Endodermal cell (in vitro differentiated cells): ENCODE results near the gene CTNNA2. TPM values are rescaled to one million over a fixed set of nuclear protein-coding genes. Genes with fewer than 3 reads are reported as not detected.

Experiments used
- DNase-seq: peaks from one replicate; pipeline ENCODE4 v3.0.0-alpha.2; 2017
- H3K27ac ChIP-seq: 2 replicates; pipeline ENCODE4 v1.5.1; 2013; ENCODE audit warnings: mild to moderate bottlenecking, low read depth, low read length, moderate library complexity
- H3K27me3 ChIP-seq: 2 replicates; pipeline ENCODE4 v1.6.1; 2013; ENCODE audit warnings: mild to moderate bottlenecking, low read length, moderate library complexity; ENCODE audit not compliant: insufficient read depth, control insufficient read depth, poor library complexity, severe bottlenecking
- H3K36me3 ChIP-seq: 2 replicates; pipeline ENCODE4 v1.7.0; 2013; ENCODE audit warnings: mild to moderate bottlenecking, low read length, moderate library complexity; ENCODE audit not compliant: control insufficient read depth, insufficient read depth
- H3K4me1 ChIP-seq: one replicate; pipeline ENCODE4 v1.7.0; 2013; ENCODE audit warnings: low read length; ENCODE audit not compliant: control insufficient read depth, insufficient read depth
- H3K4me3 ChIP-seq: 2 replicates; pipeline ENCODE4 v1.5.1; 2013; ENCODE audit warnings: mild to moderate bottlenecking, low read length, moderate library complexity
- H3K9ac ChIP-seq: 2 replicates; pipeline ENCODE4 v1.6.1; 2013; ENCODE audit warnings: mild to moderate bottlenecking, low read length, moderate library complexity; ENCODE audit not compliant: poor library complexity, severe bottlenecking; ENCODE audit errors: extremely low read depth
- H3K9me3 ChIP-seq: 2 replicates; pipeline ENCODE4 v1.6.1; 2013; ENCODE audit warnings: mild to moderate bottlenecking, low read length, moderate library complexity; ENCODE audit not compliant: control insufficient read depth
- H3K27ac Mint-ChIP-seq: 2 replicates; pipeline ENCODE4 v1.8.0; 2020; ENCODE audit warnings: mixed read lengths
- H3K27me3 Mint-ChIP-seq: 2 replicates; pipeline ENCODE4 v1.8.0; 2021; ENCODE audit warnings: mild to moderate bottlenecking, mixed read lengths; ENCODE audit not compliant: insufficient read depth
- H3K36me3 Mint-ChIP-seq: 2 replicates; pipeline ENCODE4 v1.8.0; 2020; ENCODE audit warnings: low read depth, mixed read lengths
- H3K4me1 Mint-ChIP-seq: 2 replicates; pipeline ENCODE4 v1.8.0; 2020; ENCODE audit warnings: mixed read lengths
- H3K4me3 Mint-ChIP-seq: 2 replicates; pipeline ENCODE4 v1.8.0; 2020; ENCODE audit warnings: mild to moderate bottlenecking, moderate library complexity, mixed read lengths
- H3K9me3 Mint-ChIP-seq: 2 replicates; pipeline ENCODE4 v1.8.0; 2020; ENCODE audit warnings: mild to moderate bottlenecking, mixed read lengths
- WGBS, 2 experiments: methylation state at CpG; one replicate each; pipeline versions ENCODE4 v1.1.5 to v1.1.7; 2013; ENCODE audit warnings: missing lambda C conversion rate in 2 of 2, mixed read lengths in 1 of 2; ENCODE audit not compliant: insufficient coverage in 1 of 2, insufficient read length in 1 of 2; 5-methylcytosine and 5-hydroxymethylcytosine counted together
- total RNA-seq, 2 donors: library from RNA; stranded (reverse); fragmentation: NEBNext Ultra II Directional in 1 of 2; extraction: Animal tissue kit (Norgen Biotek cat#: 25700) in 1 of 2; gene quantifications; 2 replicates in 1 of 2; 3 replicates in 1 of 2; pipeline ENCODE4 v1.2.1, GENCODE V29; 2021
- TF ChIP-seq, protein P1 (sequence below): fragments of 200-600 bp; sonication (generic); conservative IDR thresholded peaks from 2 replicates; pipeline ENCODE4 v1.5.0; 2021; ENCODE audit warnings: antibody characterized with exemption, mild to moderate bottlenecking

Gene CTNNA2
- total RNA-seq, 2 donors from 2014 or later = 7.7 to 9.8 TPM

DNA sequence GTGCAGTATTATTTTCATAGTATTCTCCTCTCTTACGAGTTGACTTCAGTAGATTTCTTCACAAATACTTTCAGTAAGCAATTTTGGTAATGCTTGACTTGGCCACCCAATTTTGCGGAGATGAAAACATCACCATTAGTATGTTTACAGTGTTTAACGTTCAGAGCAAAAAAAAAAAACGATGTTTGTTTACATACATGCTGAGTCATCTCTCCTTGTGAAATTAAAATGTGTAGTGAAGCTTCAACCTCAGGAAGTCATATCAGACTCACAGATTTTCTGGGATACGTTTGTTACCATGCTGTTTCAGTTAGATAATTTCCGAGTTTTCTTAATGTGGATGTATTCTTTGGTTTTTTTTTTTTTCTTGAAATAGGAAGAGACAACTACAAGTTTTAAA lies 100.1 kb downstream of the CTNNA2 start:
- no peaks in the 10 kb centered on the region for H3K36me3 ChIP-seq
- Mint-ChIP-seq H3K27ac (no peak overlapping the region), H3K36me3 (no peaks in the 10 kb centered on the region), H3K9me3 (no peaks in the 10 kb centered on the region), H3K27me3 (no peaks in the 10 kb centered on the region), H3K4me1 (peaks cover 8% of the 10 kb centered on the region), H3K4me3 (no peak overlapping the region)
- 85 to 100% methylated on average over 1 to 5 of the region's 6 CpGs for WGBS, 2 experiments
- no peak overlapping the region for H3K9ac ChIP-seq
- no peak overlapping the region for H3K27ac ChIP-seq
- DNase-seq = no peak
- no peaks in the 10 kb centered on the region for H3K27me3 ChIP-seq
- no peak overlapping the region for H3K4me3 ChIP-seq
- TF ChIP-seq, protein P1, sequence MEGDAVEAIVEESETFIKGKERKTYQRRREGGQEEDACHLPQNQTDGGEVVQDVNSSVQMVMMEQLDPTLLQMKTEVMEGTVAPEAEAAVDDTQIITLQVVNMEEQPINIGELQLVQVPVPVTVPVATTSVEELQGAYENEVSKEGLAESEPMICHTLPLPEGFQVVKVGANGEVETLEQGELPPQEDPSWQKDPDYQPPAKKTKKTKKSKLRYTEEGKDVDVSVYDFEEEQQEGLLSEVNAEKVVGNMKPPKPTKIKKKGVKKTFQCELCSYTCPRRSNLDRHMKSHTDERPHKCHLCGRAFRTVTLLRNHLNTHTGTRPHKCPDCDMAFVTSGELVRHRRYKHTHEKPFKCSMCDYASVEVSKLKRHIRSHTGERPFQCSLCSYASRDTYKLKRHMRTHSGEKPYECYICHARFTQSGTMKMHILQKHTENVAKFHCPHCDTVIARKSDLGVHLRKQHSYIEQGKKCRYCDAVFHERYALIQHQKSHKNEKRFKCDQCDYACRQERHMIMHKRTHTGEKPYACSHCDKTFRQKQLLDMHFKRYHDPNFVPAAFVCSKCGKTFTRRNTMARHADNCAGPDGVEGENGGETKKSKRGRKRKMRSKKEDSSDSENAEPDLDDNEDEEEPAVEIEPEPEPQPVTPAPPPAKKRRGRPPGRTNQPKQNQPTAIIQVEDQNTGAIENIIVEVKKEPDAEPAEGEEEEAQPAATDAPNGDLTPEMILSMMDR = no peak
- no peaks in the 10 kb centered on the region for H3K4me1 ChIP-seq
- no peaks in the 10 kb centered on the region for H3K9me3 ChIP-seq

DNA sequence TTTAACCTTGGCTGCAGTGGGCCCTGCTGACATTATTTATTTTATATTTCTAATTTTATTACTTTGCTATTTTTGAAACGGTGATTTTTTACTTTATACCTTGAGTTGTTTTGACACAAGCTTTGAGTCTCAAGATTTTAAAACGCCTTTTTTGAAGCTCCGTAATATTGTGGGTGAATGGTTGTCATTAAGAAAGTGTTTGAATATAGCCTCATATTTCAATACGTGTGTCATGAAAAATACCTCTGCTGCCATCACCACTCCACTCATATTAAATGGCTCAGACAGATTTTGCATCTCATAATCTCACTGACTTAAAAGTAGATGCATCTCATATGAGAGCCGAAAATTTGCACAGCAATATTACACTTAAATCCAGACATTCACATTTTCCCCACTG lies 106.6 kb downstream of the CTNNA2 start:
- H3K27ac ChIP-seq = no peak overlapping the region
- H3K9me3 ChIP-seq = no peaks in the 10 kb centered on the region
- H3K27ac Mint-ChIP-seq = no peak overlapping the region
- DNase-seq = no peak
- no peak overlapping the region for H3K4me3 ChIP-seq
- no peaks in the 10 kb centered on the region for H3K27me3 ChIP-seq
- H3K27me3 Mint-ChIP-seq = no peaks in the 10 kb centered on the region
- H3K36me3 ChIP-seq = no peaks in the 10 kb centered on the region
- peaks cover 5% of the 10 kb centered on the region for H3K4me1 Mint-ChIP-seq
- no peak overlapping the region for H3K9ac ChIP-seq
- H3K4me3 Mint-ChIP-seq = no peak overlapping the region
- no peaks in the 10 kb centered on the region for H3K4me1 ChIP-seq
- 90 to 92% methylated on average over 2 to 5 of the region's 5 CpGs for WGBS, 2 experiments
- H3K9me3 Mint-ChIP-seq = no peaks in the 10 kb centered on the region
- TF ChIP-seq, protein P1 = no peak
- no peaks in the 10 kb centered on the region for H3K36me3 Mint-ChIP-seq

DNA sequence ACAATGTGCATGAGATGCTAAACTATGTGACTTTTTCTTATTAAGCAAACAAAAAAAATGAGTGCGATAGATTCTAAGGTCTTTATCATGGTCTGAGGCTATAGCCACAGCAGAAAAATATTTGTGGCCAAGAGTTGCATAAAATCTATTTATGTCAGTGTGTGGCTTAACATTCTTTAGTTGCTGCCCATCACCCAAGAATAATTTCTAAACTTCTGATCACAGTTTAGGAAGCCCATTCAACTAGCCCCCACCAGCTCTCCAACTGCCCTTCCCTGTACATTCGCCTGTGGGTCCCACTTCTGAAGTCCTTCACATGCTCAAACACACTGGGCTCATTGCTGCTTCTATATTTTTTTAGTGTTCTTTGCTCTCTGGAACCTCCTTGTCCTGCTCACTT lies 107.1 kb downstream of the CTNNA2 start:
- no peak overlapping the region for H3K4me3 ChIP-seq
- 92% methylated on average over 2 of the region's 2 CpGs; no CpG with 5 or more reads in 1 of the 2 experiments for WGBS, 2 experiments
- DNase-seq = no peak
- H3K27me3 ChIP-seq = no peaks in the 10 kb centered on the region
- H3K36me3 ChIP-seq = no peaks in the 10 kb centered on the region
- Mint-ChIP-seq H3K4me3 (no peak overlapping the region), H3K4me1 (peaks cover 5% of the 10 kb centered on the region), H3K9me3 (no peaks in the 10 kb centered on the region), H3K27ac (no peak overlapping the region), H3K27me3 (no peaks in the 10 kb centered on the region), H3K36me3 (no peaks in the 10 kb centered on the region)
- H3K27ac ChIP-seq = no peak overlapping the region
- no peaks in the 10 kb centered on the region for H3K9me3 ChIP-seq
- H3K4me1 ChIP-seq = no peaks in the 10 kb centered on the region
- H3K9ac ChIP-seq = no peak overlapping the region
- TF ChIP-seq, protein P1 = no peak
